HG03520 (cell line): Measurements from ENCODE around the gene DNAI4.
A peak's percentile ranks its signal among the peaks of the same experiment; 100 is the strongest.

ENCODE experiments used
- ATAC-seq: cut with Tn5 transposase; IDR thresholded peaks from one replicate; pipeline ENCODE4 v1.9.1; 2021; ENCODE audit warnings: mild to moderate bottlenecking, moderate library complexity; ENCODE audit not compliant: unreplicated experiment

Gene DNAI4

GRCh38 chr1:66770694-66771093, 154.0 kb downstream of the DNAI4 start:
- ATAC-seq = no peak

GRCh38 chr1:66770240-66770639, 154.4 kb downstream of the DNAI4 start:
- no peak for ATAC-seq

GRCh38 chr1:66769512-66770229, 155.0 kb downstream of the DNAI4 start:
- no peak for ATAC-seq

- no peak for ATAC-seq
These were observed 155.7 kb downstream of the DNAI4 start for GRCh38 chr1:66768965-66769364.

- no peak for ATAC-seq
These were observed 157.0 kb downstream of the DNAI4 start for GRCh38 chr1:66767626-66768025.

- ATAC-seq = peak; percentile 71
These were observed 159.6 kb downstream of the DNAI4 start for GRCh38 chr1:66764994-66765578.
